Subcutaneous adipose tissue (tissue), 4 donors: ENCODE data around the gene PTH2. TPM values are rescaled to one million over a fixed set of nuclear protein-coding genes. Genes with fewer than 3 reads are reported as not detected.

ENCODE experiments used
- CTCF ChIP-seq: fragments of 450-650 bp; IDR thresholded peaks from one replicate; pipeline ENCODE4 v1.5.1; 2016; ENCODE audit warnings: low read depth, mild to moderate bottlenecking, control low read depth, antibody characterized with exemption, moderate library complexity
- total RNA-seq, 4 donors: library from RNA; depleted of rRNA; stranded (reverse); fragments of >200 nt; gene quantifications; one replicate each; pipeline ENCODE4 v1.1.0, GENCODE V29; 2016

PTH2 gene
- total RNA-seq, 4 donors from 2014 or later = not detected

- no peak for TF ChIP-seq CTCF
Measured at GRCh38 chr19:49415102-49415809, 8.0 kb downstream of the PTH2 start.

GRCh38 chr19:49414256-49414655 is 9.0 kb downstream of the PTH2 start:
- no peak for TF ChIP-seq CTCF

- no peak for TF ChIP-seq CTCF
Measured at GRCh38 chr19:49413348-49413747, 9.9 kb downstream of the PTH2 start.

GRCh38 chr19:49411681-49412326 is 11.4 kb downstream of the PTH2 start:
- no peak for TF ChIP-seq CTCF

- TF ChIP-seq CTCF = no peak
Measured at GRCh38 chr19:49409441-49410029, 13.7 kb downstream of the PTH2 start.

GRCh38 chr19:49408816-49409440 is 14.3 kb downstream of the PTH2 start:
- no peak for TF ChIP-seq CTCF

GRCh38 chr19:49407482-49408015 is 15.7 kb downstream of the PTH2 start:
- TF ChIP-seq CTCF = no peak
